Activated T-cell treated with anti-CD3 and anti-CD28 coated beads, Interleukin-2, amount 50 U/mL, for 24 hours (primary cell): ENCODE data around the gene EZR.

Experiments used
- DNase-seq: peaks from one replicate; pipeline ENCODE4 v3.0.0-alpha.2; 2020
- H3K27ac Mint-ChIP-seq: 2 replicates; pipeline ENCODE4 v1.8.0; 2020; ENCODE audit warnings: mild to moderate bottlenecking, mixed read lengths
- H3K27me3 Mint-ChIP-seq: 2 replicates; pipeline ENCODE4 v1.8.0; 2020; ENCODE audit warnings: mixed read lengths
- H3K36me3 Mint-ChIP-seq: 2 replicates; pipeline ENCODE4 v1.8.0; 2020; ENCODE audit warnings: low read depth, mixed read lengths
- H3K4me1 Mint-ChIP-seq: 2 replicates; pipeline ENCODE4 v1.8.0; 2020; ENCODE audit warnings: low read depth, mixed read lengths
- H3K4me3 Mint-ChIP-seq: 2 replicates; pipeline ENCODE4 v1.8.0; 2020; ENCODE audit warnings: mild to moderate bottlenecking, moderate library complexity, mixed read lengths
- H3K9me3 Mint-ChIP-seq: 2 replicates; pipeline ENCODE4 v1.8.0; 2020; ENCODE audit warnings: mixed read lengths

Gene EZR

DNA sequence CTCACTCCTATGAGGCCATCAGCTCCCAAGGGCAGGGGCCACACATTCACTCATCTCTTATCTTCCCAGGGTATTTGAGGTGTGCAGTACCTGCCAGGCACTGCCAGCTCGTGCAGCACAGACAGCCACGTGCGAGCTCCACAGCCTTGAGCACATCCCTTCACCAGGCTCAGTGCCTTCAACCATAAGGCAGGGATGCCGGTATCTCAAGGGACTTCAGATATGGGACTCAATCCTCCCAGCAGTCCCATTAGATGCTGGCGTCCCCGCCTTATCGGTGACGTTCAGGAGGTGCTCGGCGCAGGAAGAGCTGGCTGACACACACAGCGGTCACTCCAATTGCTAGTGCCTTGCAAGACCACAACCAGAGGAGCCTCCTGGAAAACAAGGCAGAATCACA lies 47.0 kb downstream of the EZR start:
- Mint-ChIP-seq H3K27me3 (no peaks in the 10 kb centered on the region), H3K9me3 (no peaks in the 10 kb centered on the region), H3K27ac (peak overlapping the region; percentile 91), H3K4me3 (no peak overlapping the region), H3K36me3 (peaks cover 100% of the 10 kb centered on the region), H3K4me1 (peaks cover 60% of the 10 kb centered on the region)
- no peak for DNase-seq

DNA sequence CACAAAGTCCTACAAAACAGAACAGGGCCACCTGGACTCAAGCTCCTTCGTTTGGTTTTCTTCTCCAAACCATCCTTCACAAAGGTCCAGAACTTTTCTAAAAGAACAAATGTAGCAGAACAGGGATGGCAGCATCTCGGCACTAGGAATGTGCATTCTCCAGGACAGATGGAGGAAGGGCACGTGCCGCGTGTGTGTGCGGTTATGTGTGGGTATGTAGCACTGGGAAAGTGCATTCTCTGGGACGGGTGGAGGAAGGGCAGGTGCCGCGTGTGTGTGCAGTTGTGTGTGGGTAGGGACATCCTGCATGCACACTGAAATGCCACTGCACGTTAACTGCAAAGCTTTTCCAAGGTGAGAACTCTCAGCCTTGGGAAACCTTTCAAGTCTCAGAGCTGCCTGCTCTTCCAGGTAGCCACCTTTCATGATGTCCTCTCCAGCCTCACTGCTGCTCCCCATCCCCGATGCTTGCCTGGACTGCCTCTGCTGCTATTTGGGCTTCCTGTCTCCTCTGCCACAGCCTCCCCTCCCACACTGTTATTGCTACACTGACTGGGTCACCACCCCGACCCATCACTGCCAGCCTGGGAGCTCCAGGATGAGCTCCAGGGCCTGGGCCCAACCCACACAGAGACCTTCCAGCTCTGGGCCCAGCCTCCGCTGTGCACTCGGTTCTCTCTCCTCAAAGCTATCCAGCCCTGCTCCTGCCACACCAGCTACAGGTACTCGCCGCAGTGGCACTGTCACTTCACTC lies 47.6 kb downstream of the EZR start:
- peak overlapping the region; percentile 91 for H3K27ac Mint-ChIP-seq
- no peaks in the 10 kb centered on the region for H3K9me3 Mint-ChIP-seq
- peaks cover 54% of the 10 kb centered on the region for H3K4me1 Mint-ChIP-seq
- H3K27me3 Mint-ChIP-seq = no peaks in the 10 kb centered on the region
- no peak for DNase-seq
- peaks cover 100% of the 10 kb centered on the region for H3K36me3 Mint-ChIP-seq
- H3K4me3 Mint-ChIP-seq = no peak overlapping the region

DNA sequence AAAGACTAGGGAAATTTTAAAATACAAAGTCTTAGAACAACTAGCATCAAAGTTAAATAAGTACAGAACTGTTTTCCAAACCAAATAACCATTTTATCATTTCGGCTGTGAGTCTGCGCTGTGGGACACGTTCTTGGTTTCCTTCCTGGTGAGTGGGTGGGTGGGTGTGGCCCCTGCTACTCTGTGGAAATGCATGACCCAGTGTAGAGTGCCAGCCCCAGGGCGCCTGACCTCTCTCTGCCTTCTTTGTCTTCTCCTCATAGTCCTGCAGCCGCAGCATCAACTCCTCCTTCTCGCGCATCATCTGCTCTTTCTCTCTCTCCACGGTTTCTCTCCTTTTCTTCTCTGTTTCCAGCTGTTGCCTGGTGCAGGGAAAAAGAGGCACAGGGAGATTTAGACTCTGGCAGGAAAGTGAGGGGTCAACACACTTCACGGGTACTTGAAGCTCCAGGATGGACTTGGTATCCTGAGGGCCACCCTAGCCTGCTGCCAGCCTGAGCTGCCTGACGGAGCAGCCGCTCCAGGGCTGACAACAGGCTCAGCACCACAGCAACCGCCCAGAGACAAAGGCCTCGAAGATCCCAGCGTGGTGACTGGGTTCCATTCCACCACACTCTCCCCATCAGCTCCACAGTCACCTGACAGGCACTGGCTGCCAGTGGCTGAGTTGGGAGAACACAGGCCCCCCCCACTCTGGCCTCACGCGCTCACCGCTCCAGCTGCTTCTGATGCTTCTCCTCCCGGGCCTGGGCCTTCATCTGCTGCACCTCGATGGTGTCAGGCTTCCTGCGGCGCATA lies 48.4 kb downstream of the EZR start:
- H3K27me3 Mint-ChIP-seq = no peaks in the 10 kb centered on the region
- no peaks in the 10 kb centered on the region for H3K9me3 Mint-ChIP-seq
- peaks cover 100% of the 10 kb centered on the region for H3K36me3 Mint-ChIP-seq
- DNase-seq = no peak
- H3K27ac Mint-ChIP-seq = peak overlapping the region; percentile 91
- peaks cover 54% of the 10 kb centered on the region for H3K4me1 Mint-ChIP-seq
- no peak overlapping the region for H3K4me3 Mint-ChIP-seq

DNA sequence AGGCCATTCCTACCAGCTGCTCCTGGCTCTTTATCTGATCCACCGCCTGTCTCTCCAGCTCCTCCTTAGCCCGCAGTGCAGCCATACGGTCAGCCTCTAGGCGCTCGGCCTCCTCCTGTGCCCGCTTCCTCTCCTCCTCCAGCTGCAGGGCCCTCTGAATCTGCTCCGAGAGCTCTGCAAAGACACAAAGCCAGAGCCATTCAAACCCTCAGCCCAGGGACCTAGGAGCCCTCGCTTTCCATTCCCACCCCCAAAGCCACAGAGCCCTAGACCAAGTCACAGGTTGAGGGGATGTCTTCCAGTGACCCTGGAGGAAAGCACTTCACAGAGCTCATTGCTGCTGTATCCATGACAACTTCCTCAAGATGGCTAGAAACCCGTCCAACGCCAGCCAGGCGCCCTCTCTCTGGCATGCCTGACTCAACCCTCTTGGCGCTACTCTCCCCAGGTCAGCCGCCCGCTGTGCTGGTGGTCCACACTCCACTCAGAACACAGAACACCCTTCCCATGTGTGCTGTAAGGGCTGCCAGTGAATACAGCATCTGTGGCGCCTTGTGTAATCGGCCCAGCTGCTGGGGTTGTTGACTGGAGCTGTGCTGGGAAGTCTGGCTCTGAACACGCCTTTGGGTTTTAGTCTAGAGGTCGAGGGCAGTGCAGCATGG lies 49.3 kb downstream of the EZR start:
- no peak overlapping the region for H3K4me3 Mint-ChIP-seq
- H3K27me3 Mint-ChIP-seq = no peaks in the 10 kb centered on the region
- peak; percentile 31 for DNase-seq
- H3K9me3 Mint-ChIP-seq = no peaks in the 10 kb centered on the region
- peak overlapping the region; percentile 91 for H3K27ac Mint-ChIP-seq
- H3K36me3 Mint-ChIP-seq = peaks cover 100% of the 10 kb centered on the region
- H3K4me1 Mint-ChIP-seq = peaks cover 49% of the 10 kb centered on the region

DNA sequence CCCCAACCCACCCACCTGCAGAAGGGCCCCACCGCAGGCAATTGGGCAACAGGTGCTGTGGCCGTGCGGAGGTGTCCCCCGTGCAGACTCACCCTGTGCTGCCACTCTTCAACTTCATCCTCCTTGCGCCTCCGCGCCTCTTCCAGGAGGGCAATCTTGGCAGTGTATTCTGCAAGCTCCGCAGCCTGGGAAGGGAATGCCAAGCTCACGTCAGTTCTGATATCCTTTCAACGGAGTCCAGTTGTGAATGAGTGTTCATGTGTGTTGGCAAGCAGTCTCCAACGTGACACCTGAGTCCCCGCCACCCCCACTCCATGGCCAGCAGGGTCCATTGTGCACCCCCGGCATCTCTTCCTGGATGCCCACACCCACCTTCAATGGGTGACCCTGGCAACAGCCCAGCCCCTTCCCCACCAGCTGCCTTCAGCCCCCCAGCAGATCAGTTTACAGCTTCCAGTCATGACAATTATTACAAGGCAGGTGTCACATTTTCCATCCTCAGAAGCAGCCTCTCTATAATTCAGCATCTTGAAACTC lies 49.9 kb downstream of the EZR start:
- peak; percentile 27 for DNase-seq
- peak overlapping the region; percentile 11 for H3K4me3 Mint-ChIP-seq
- H3K9me3 Mint-ChIP-seq = no peaks in the 10 kb centered on the region
- H3K27ac Mint-ChIP-seq = peak overlapping the region; percentile 91
- peaks cover 100% of the 10 kb centered on the region for H3K36me3 Mint-ChIP-seq
- H3K4me1 Mint-ChIP-seq = peaks cover 46% of the 10 kb centered on the region
- no peaks in the 10 kb centered on the region for H3K27me3 Mint-ChIP-seq

DNA sequence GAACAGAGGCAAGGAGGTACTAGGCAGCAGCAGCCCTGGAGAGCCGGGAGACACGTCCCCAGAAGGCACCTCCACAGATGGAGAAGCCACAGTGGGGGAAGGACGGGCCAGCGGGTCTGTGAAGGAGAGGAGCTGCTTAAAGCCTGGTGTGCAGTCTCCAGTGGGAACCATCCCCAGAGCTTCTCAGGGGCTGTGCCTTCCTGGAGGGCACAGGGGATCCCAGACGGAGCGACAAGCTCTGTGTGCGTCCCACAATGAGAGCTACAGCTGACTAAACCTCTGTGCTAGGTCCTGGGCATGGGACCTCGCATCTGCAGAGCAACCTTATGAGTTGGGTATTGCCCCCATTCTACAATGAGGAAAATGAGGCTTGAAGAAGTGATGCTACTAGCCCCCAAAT lies 50.7 kb downstream of the EZR start:
- no peaks in the 10 kb centered on the region for H3K9me3 Mint-ChIP-seq
- no peak overlapping the region for H3K4me3 Mint-ChIP-seq
- peak overlapping the region; percentile 91 for H3K27ac Mint-ChIP-seq
- DNase-seq = no peak
- H3K27me3 Mint-ChIP-seq = no peaks in the 10 kb centered on the region
- peaks cover 100% of the 10 kb centered on the region for H3K36me3 Mint-ChIP-seq
- peaks cover 37% of the 10 kb centered on the region for H3K4me1 Mint-ChIP-seq

DNA sequence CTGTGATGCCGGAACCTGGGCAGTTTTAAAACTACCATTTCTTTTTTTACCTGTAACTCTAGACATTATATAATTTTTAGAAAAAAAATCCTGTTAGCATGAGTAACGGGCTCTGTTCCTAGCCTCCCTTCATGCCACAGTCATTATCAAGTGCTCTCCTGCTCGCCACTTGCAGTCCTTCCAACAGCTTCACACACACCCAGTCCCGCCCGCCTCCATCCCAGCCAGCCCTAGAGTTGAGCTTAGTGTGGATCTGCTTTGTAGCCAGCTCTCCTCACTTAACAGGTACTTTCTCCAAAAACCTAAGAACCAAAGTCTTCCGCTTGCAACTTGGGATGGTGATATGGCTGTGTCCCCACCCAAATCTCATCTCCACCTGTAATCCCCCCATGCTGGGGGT lies 51.5 kb downstream of the EZR start:
- Mint-ChIP-seq H3K27ac (peak overlapping the region; percentile 91), H3K4me1 (peaks cover 30% of the 10 kb centered on the region), H3K9me3 (no peaks in the 10 kb centered on the region), H3K4me3 (no peak overlapping the region), H3K36me3 (peaks cover 100% of the 10 kb centered on the region), H3K27me3 (no peaks in the 10 kb centered on the region)
- peak; percentile 27 for DNase-seq

DNA sequence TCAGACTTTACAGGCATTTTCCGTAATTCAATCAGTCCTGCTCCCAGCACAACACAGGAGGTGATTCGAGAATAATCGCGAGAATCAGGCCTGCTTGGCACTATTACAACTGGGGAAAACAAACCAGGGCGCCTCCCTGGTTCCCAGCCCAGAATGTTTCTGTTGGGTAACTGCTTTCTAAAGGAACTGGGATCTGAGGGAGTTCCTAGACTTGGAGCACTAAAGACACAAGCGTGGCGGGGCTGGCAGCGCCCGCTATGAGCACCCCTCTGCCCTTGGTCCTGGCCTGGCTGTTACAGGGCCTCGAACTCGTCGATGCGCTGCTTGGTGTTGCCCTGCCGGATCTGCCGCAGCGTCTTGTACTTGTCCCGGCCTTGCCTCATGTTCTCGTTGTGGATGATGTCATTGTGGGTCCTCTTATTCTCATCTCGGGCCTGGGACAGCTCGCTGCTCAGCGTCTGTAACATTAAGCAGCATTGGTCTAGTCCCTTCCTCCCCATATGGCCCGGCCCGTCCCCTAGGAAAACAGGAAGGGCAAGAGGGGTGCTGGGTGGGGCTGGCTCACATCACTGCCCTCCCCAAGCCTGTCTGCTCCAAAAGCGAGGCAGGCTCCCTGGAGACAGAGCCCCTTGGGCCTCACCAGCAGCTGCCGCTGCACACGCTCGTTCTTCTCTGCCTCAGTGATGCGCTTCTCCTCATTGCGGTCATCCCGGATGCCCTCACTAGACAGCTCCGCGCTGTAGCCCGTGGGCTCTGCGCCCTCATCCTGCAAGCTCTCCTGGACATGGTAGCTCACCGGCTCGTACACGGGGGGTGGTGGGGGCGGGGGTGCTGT lies 52.3 kb downstream of the EZR start:
- Mint-ChIP-seq H3K4me3 (peak overlapping the region; percentile 32), H3K4me1 (peaks cover 22% of the 10 kb centered on the region), H3K27me3 (no peaks in the 10 kb centered on the region), H3K36me3 (peaks cover 100% of the 10 kb centered on the region), H3K9me3 (no peaks in the 10 kb centered on the region), H3K27ac (peak overlapping the region; percentile 91)
- DNase-seq = no peak

DNA sequence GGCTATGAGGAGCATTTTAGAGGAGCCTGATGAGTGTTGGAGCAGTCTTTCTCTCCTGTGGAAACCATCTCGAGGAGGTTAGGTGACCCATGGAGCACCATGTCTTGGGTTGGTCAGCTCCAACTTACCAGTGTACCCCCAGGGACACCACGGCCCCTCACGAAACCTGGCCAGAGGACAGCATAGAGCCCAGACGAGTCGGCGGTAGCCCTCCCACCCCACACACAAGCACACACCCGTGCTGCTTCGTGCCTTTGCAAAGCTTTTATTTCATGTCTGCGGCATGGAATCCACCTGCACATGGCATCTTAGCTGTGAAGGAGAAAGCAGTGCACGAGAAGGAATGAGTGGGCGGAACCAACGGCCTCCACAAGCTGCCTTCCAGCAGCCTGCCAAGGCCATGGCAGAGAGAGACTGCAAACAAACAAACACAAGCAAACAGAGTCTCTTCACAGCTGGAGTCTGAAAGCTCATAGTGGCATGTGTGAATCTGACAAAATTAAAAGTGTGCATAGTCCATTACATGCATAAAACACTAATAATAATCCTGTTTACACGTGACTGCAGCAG lies 53.6 kb downstream of the EZR start:
- no peak for DNase-seq
- Mint-ChIP-seq H3K27ac (peak overlapping the region; percentile 85), H3K27me3 (no peaks in the 10 kb centered on the region), H3K4me3 (no peak overlapping the region), H3K9me3 (no peaks in the 10 kb centered on the region), H3K4me1 (peaks cover 9% of the 10 kb centered on the region), H3K36me3 (peaks cover 98% of the 10 kb centered on the region)

DNA sequence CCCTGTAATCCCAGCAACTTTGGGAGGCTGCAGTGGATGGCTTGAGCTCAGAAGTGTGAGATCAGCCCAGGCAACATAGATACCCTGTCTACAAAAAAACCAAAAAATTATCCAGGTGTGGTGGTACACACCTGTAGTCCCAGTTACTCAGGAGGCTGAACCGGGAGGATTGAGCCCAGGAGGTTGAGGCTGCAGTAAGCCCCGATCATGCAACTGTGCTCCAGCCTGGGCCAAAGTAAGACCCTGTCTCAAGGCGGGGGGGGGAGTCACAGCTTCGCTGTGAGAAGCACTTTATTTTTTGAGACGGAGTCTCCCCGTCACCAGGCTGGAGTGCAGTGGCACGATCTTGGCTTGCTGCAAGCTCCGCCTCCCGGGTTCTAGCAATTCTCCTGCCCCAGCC lies 54.2 kb downstream of the EZR start:
- no peaks in the 10 kb centered on the region for H3K27me3 Mint-ChIP-seq
- DNase-seq = no peak
- peak overlapping the region; percentile 85 for H3K27ac Mint-ChIP-seq
- no peak overlapping the region for H3K4me3 Mint-ChIP-seq
- no peaks in the 10 kb centered on the region for H3K9me3 Mint-ChIP-seq
- H3K4me1 Mint-ChIP-seq = peaks cover 7% of the 10 kb centered on the region
- peaks cover 98% of the 10 kb centered on the region for H3K36me3 Mint-ChIP-seq

DNA sequence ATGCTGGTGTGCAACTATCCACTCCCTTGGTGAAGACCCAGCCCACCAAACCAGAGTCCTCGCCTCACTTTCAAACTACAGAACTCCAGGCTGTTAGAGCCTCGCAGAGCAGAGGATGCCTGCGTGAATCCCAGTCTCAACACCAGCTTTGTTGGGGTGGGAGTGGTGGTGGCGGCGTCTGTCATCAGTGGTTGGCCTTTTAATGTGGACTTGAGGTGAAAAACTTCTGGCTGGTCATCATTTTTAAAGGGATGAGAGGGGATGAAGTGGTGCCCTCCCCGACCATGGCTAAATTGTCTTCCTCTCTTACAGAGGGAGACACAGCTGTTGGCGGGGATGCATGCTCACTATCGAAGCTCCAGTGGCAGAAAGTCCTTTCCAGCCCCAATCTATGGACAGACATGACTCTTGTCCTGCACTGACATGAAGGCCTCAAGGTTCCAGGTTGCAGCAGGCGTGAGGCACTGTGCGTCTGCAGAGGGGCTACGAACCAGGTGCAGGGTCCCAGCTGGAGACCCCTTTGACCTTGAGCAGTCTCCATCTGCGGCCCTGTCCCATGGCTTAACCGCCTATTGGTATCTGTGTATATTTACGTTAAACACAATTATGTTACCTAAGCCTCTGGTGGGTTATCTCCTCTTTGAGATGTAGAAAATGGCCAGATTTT lies 54.9 kb downstream of the EZR start:
- Mint-ChIP-seq H3K27me3 (no peaks in the 10 kb centered on the region), H3K9me3 (no peaks in the 10 kb centered on the region), H3K36me3 (peaks cover 98% of the 10 kb centered on the region), H3K4me1 (peaks cover 1% of the 10 kb centered on the region), H3K27ac (peak overlapping the region; percentile 85), H3K4me3 (no peak overlapping the region)
- DNase-seq = no peak

DNA sequence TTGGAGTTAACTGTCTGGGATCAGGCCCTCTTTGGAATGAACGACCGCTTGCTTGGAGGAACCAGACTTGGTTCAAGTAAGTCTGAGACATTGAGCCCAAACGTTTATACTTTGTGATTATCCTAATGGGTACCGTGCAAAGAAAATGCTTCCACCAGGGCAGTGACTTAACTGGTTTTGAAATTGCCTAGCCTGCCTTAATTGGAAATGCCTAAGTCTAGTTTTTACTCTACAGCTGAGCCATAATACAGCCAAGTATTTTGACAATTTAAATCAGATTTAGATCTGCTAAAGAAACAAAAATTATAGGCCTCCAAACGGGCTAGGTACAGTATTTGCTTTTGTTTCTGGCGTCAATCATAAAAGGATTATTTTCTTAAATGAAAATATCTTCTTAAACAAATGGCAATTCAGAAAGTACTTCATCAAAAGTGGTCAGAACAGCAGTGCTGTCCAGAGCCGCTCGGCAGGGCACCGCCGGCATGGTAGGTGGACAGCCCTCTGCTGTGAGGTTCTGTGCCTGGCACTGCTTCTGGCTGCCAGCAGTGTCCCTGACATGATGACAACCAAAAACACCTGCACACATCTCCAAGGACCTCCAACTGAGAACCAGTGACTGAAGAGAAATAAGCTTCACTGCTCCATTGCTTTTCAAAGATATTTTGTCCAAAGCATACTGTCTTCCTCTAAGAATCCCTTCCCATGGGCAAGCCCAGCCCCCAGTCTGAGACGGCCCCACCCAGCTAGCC lies 55.6 kb downstream of the EZR start:
- Mint-ChIP-seq H3K9me3 (no peaks in the 10 kb centered on the region), H3K4me1 (no peaks in the 10 kb centered on the region), H3K4me3 (no peak overlapping the region), H3K27me3 (no peaks in the 10 kb centered on the region), H3K36me3 (peaks cover 98% of the 10 kb centered on the region), H3K27ac (peak overlapping the region; percentile 85)
- no peak for DNase-seq
